WTC11 (cell line): ENCODE measurements around the gene C10orf90. TPM values are rescaled to one million over a fixed set of nuclear protein-coding genes. Genes with fewer than 3 reads are reported as not detected.

Experiments used
- ATAC-seq: fragments of 200-7000 bp; cut with Tn5 transposase; 2 replicates; pipeline ENCODE4 v1.10.0; 2021; ENCODE audit warnings: mild to moderate bottlenecking, moderate library complexity
- CTCF ChIA-PET: fragments of 300-600 bp; sonication (Branson Sonifier 250); formaldehyde crosslinking; loops from one replicate; lab custom pipeline; 2021; ENCODE audit warnings: antibody characterized with exemption; lab: Charles Lee
- POLR2A ChIA-PET: fragments of 350-600 bp; sonication (Branson Sonifier 250); formaldehyde crosslinking; loops from one replicate; lab custom pipeline; 2021; ENCODE audit warnings: antibody characterized with exemption; lab: Charles Lee
- DNase-seq: peaks from one replicate; pipeline ENCODE4 v3.0.0; 2021; ENCODE audit warnings: low spot score
- H3K27ac Mint-ChIP-seq: 2 replicates; pipeline ENCODE4 v1.8.0; 2021; ENCODE audit warnings: mixed read lengths
- H3K27me3 Mint-ChIP-seq: 2 replicates; pipeline ENCODE4 v1.8.0; 2021; ENCODE audit warnings: low read depth, mild to moderate bottlenecking, moderate library complexity, mixed read lengths
- H3K36me3 Mint-ChIP-seq: 2 replicates; pipeline ENCODE4 v1.8.0; 2021; ENCODE audit warnings: mixed read lengths
- H3K4me1 Mint-ChIP-seq: 2 replicates; pipeline ENCODE4 v1.8.0; 2022; ENCODE audit warnings: mixed read lengths
- H3K4me3 Mint-ChIP-seq: 2 replicates; pipeline ENCODE4 v1.8.0; 2021; ENCODE audit warnings: mild to moderate bottlenecking, moderate library complexity, mixed read lengths
- H3K9me3 Mint-ChIP-seq: 2 replicates; pipeline ENCODE4 v1.8.0; 2021; ENCODE audit warnings: mixed read lengths
- ATF3 ChIP-seq: sonication (generic); formaldehyde crosslinking; conservative IDR thresholded peaks from 2 replicates; pipeline ENCODE4 v1.8.1; 2022; ENCODE audit warnings: mild to moderate bottlenecking, missing genetic modification reagents
- E2F1 ChIP-seq: sonication (generic); formaldehyde crosslinking; IDR thresholded peaks from 2 replicates; pipeline ENCODE4 v1.8.0; 2022; ENCODE audit warnings: mild to moderate bottlenecking, missing genetic modification reagents
- E2F4 ChIP-seq: sonication (generic); formaldehyde crosslinking; IDR thresholded peaks from 2 replicates; pipeline ENCODE4 v1.8.1; 2022; ENCODE audit warnings: low read depth, mild to moderate bottlenecking, moderate library complexity, missing genetic modification reagents, borderline replicate concordance
- E2F5 ChIP-seq: sonication (generic); formaldehyde crosslinking; IDR thresholded peaks from 2 replicates; pipeline ENCODE4 v1.8.1; 2022; ENCODE audit warnings: mild to moderate bottlenecking, moderate library complexity, missing genetic modification reagents
- ETV6 ChIP-seq: sonication (generic); formaldehyde crosslinking; IDR thresholded peaks from 2 replicates; pipeline ENCODE4 v1.8.1; 2022; ENCODE audit warnings: mild to moderate bottlenecking, missing genetic modification reagents
- FOXP1 ChIP-seq: sonication (generic); formaldehyde crosslinking; IDR thresholded peaks from 2 replicates; pipeline ENCODE4 v1.8.0; 2022; ENCODE audit warnings: missing genetic modification reagents, mild to moderate bottlenecking, moderate library complexity, borderline replicate concordance
- GABPB1 ChIP-seq: sonication (generic); formaldehyde crosslinking; IDR thresholded peaks from 2 replicates; pipeline ENCODE4 v1.8.1; 2023; ENCODE audit warnings: mild to moderate bottlenecking, missing genetic modification reagents
- KAT7 ChIP-seq: sonication (generic); formaldehyde crosslinking; IDR thresholded peaks from 2 replicates; pipeline ENCODE4 v1.8.1; 2023; ENCODE audit warnings: missing genetic modification reagents, mild to moderate bottlenecking, borderline replicate concordance
- MLX ChIP-seq: sonication (generic); formaldehyde crosslinking; IDR thresholded peaks from 2 replicates; pipeline ENCODE4 v1.8.1; 2023; ENCODE audit warnings: mild to moderate bottlenecking, missing genetic modification reagents, moderate library complexity
- NFYB ChIP-seq: sonication (generic); formaldehyde crosslinking; conservative IDR thresholded peaks from 2 replicates; pipeline ENCODE4 v1.8.0; 2022; ENCODE audit warnings: low read depth, missing genetic modification reagents
- NR3C1 ChIP-seq: sonication (generic); formaldehyde crosslinking; conservative IDR thresholded peaks from 2 replicates; pipeline ENCODE4 v1.8.1; 2023; ENCODE audit warnings: low read depth, mild to moderate bottlenecking, missing genetic modification reagents
- PRRX2 ChIP-seq: fragments of 250-450 bp; sonication (Bioruptor Pico); IDR thresholded peaks from 2 replicates; pipeline ENCODE4 v1.8.0; 2021; ENCODE audit warnings: mild to moderate bottlenecking
- RELA ChIP-seq: sonication (generic); formaldehyde crosslinking; IDR thresholded peaks from 2 replicates; pipeline ENCODE4 v1.8.1; 2022; ENCODE audit warnings: missing genetic modification reagents, mild to moderate bottlenecking, borderline replicate concordance
- SOX15 ChIP-seq: fragments of 250-450 bp; sonication (Bioruptor Pico); IDR thresholded peaks from 2 replicates; pipeline ENCODE4 v1.9.0; 2021; ENCODE audit warnings: mild to moderate bottlenecking
- TEAD4 ChIP-seq: sonication (generic); formaldehyde crosslinking; IDR thresholded peaks from 2 replicates; pipeline ENCODE4 v1.8.0; 2022; ENCODE audit warnings: mild to moderate bottlenecking, missing genetic modification reagents
- USF2 ChIP-seq: sonication (generic); formaldehyde crosslinking; IDR thresholded peaks from 2 replicates; pipeline ENCODE4 v1.8.1; 2023; ENCODE audit warnings: mild to moderate bottlenecking, missing genetic modification reagents, moderate library complexity
- ZBTB21 ChIP-seq: sonication (generic); formaldehyde crosslinking; IDR thresholded peaks from 2 replicates; pipeline ENCODE4 v1.8.1; 2023; ENCODE audit warnings: mild to moderate bottlenecking, missing genetic modification reagents, borderline replicate concordance
- ZNF263 ChIP-seq: sonication (generic); formaldehyde crosslinking; IDR thresholded peaks from 2 replicates; pipeline ENCODE4 v1.8.1; 2022; ENCODE audit warnings: low read depth, mild to moderate bottlenecking, moderate library complexity, missing genetic modification reagents
- ZNF281 ChIP-seq: sonication (generic); formaldehyde crosslinking; IDR thresholded peaks from 2 replicates; pipeline ENCODE4 v1.8.0; 2023; ENCODE audit warnings: mild to moderate bottlenecking, missing genetic modification reagents
- ZNF317 ChIP-seq: sonication (generic); formaldehyde crosslinking; IDR thresholded peaks from 2 replicates; pipeline ENCODE4 v1.8.1; 2023; ENCODE audit warnings: low read depth, mild to moderate bottlenecking, moderate library complexity, missing genetic modification reagents, borderline replicate concordance
- ZNF423 ChIP-seq: fragments of 250-450 bp; sonication (Bioruptor Pico); IDR thresholded peaks from 2 replicates; pipeline ENCODE4 v2.1.2; 2022; ENCODE audit warnings: mild to moderate bottlenecking, moderate library complexity
- ZNF512 ChIP-seq: sonication (generic); formaldehyde crosslinking; IDR thresholded peaks from 2 replicates; pipeline ENCODE4 v1.8.1; 2022; ENCODE audit warnings: missing genetic modification reagents, borderline replicate concordance
- total RNA-seq: library from RNA; stranded (reverse); gene quantifications from 3 replicates; pipeline ENCODE4 v1.2.3, GENCODE V29; 2021

The C10orf90 gene
- total RNA-seq, 1 experiment from 2014 or later: 0.85 TPM

- no peak for ATAC-seq
- no peak for DNase-seq
- no peaks in the 10 kb centered on the region for H3K9me3 Mint-ChIP-seq
- H3K4me3 Mint-ChIP-seq: no peak overlapping the region
- no peak overlapping the region for H3K27ac Mint-ChIP-seq
- ChIA-PET CTCF (no interaction called here), POLR2A (no interaction called here)
- H3K36me3 Mint-ChIP-seq: no peaks in the 10 kb centered on the region
- TF ChIP-seq RELA: no peak
- TF ChIP-seq KAT7 (CRISPR knock-in tag): no peak
- peaks cover 4% of the 10 kb centered on the region; the same call in 1 of the 2 replicates for H3K27me3 Mint-ChIP-seq
- no peaks in the 10 kb centered on the region for H3K4me1 Mint-ChIP-seq
These were observed 9.1 kb downstream of the C10orf90 start for GRCh38 chr10:126661356-126661755.

GRCh38 chr10:126659750-126660149, 10.7 kb downstream of the C10orf90 start:
- DNase-seq (no peak), ATAC-seq (no peak)
- Mint-ChIP-seq H3K27ac (no peak overlapping the region), H3K9me3 (no peaks in the 10 kb centered on the region), H3K36me3 (no peaks in the 10 kb centered on the region), H3K4me1 (no peaks in the 10 kb centered on the region), H3K4me3 (no peak overlapping the region), H3K27me3 (peaks cover 4% of the 10 kb centered on the region; the same call in 1 of the 2 replicates)
- TF ChIP-seq E2F5 (CRISPR knock-in tag) (no peak), ZNF263 (CRISPR knock-in tag) (no peak), ZNF512 (no peak), PRRX2 (no peak), E2F1 (CRISPR knock-in tag) (no peak), NFYB (CRISPR knock-in tag) (no peak), ZNF317 (no peak), USF2 (CRISPR knock-in tag) (no peak), GABPB1 (CRISPR knock-in tag) (no peak), E2F4 (CRISPR knock-in tag) (no peak), SOX15 (CRISPR knock-in tag) (no peak), FOXP1 (no peak), NR3C1 (no peak), ATF3 (CRISPR knock-in tag) (no peak), ZNF423 (CRISPR knock-in tag) (no peak), MLX (CRISPR knock-in tag) (no peak), ZBTB21 (CRISPR knock-in tag) (no peak), TEAD4 (CRISPR knock-in tag) (no peak), ETV6 (no peak), ZNF281 (no peak)
- POLR2A ChIA-PET: no interaction called here
- CTCF ChIA-PET: no interaction called here
